ENCODE results near the gene GLIS2. TPM values are rescaled to one million over a fixed set of nuclear protein-coding genes. Genes with fewer than 3 reads are reported as not detected.

The GLIS2 gene
- total and polyA plus RNA-seq, 10 of the 15 experiments (the other 5 are each of a cell fraction or from before 2014, with no cell fraction given): 0.03 to 0.64 (median 0.18) TPM; not detected in 4

- TF ChIP-seq EZH2 (IDR thresholded peaks at IDR 0.05; ENCODE audit: borderline replicate concordance, control insufficient read depth, low read depth, low read length) (no peak), TCF3 (IDR thresholded peaks at IDR 0.05; ENCODE audit: borderline replicate concordance, insufficient read depth, low read depth, low read length) (peak; percentile 86), SRF (IDR thresholded peaks at IDR 0.05; ENCODE audit: low read depth in 2 of 2, low read length in 2 of 2) (no peak), SUPT20H (IDR thresholded peaks at IDR 0.05; ENCODE audit: borderline replicate concordance, control insufficient read depth, low read depth, low read length) (no peak), TCF12 (IDR thresholded peaks at IDR 0.05; ENCODE audit: low read depth, low read length) (peak; percentile 79; the same call in 1 of the 2 replicates), NKRF (conservative IDR thresholded peaks at IDR 0.05) (no peak), RAD21 (IDR thresholded peaks at IDR 0.05; ENCODE audit: insufficient read depth, low read depth, low read length) (peak; percentile 96), MLLT1 (IDR thresholded peaks at IDR 0.05) (no peak), SMC3 (IDR thresholded peaks at IDR 0.05; ENCODE audit: borderline replicate concordance, low read length) (peak; percentile 98), RB1 (IDR thresholded peaks at IDR 0.05; ENCODE audit: borderline replicate concordance) (peak; percentile 53; the same call in 1 of the 2 replicates), STAT3 (IDR thresholded peaks at IDR 0.05; ENCODE audit: low read depth, low read length) (no peak), YY1 (IDR thresholded peaks at IDR 0.05; ENCODE audit: low read depth, low read length) (peak; percentile 74), RUNX3 (IDR thresholded peaks at IDR 0.05; ENCODE audit: low read length) (peak; percentile 35; the same call in 1 of the 2 replicates)
Observed at GRCh38 chr16:4330277-4330874, 14.5 kb downstream of the GLIS2 start (continued).
